ENCODE measurements around the gene IL22RA1. TPM values are rescaled to one million over a fixed set of nuclear protein-coding genes. Genes with fewer than 3 reads are reported as not detected.
A peak's percentile ranks its signal among the peaks of the same experiment; 100 is the strongest.

The IL22RA1 gene
- total and polyA plus RNA-seq, 2 of the 8 experiments (the other 6 are each of a cell fraction or from before 2014, with no cell fraction given), result 0.17 to 0.32 TPM

DNA sequence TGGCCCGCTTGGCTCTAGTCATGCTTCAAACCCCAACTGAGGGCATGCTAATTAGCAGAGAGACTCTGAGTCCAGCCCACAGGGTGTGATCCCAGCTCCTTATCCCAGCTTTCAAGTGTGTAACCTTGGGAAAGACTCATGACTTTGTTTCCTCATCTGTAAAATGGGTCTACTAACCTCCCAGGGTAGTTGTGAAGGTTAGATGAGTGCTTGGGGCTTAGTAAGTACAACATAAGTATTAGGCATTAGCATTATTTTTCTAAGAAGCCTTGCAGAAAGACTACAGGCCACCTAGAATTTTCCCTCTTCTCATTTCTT is 33.8 kb downstream of the IL22RA1 start:
- H2AFZ ChIP-seq (ENCODE audit: low read length), result no peak overlapping the region
- H4K91ac ChIP-seq (replicated peaks; ENCODE audit: insufficient read length, low read length), result no peak overlapping the region
- H3K4ac ChIP-seq (replicated peaks; ENCODE audit: insufficient read length, low read depth, low read length), result no peak overlapping the region
- no peak overlapping the region for H3K4me2 ChIP-seq (ENCODE audit: insufficient read depth in 1 of 2, low read depth in 2 of 2, low read length in 2 of 2)
- H3K27ac ChIP-seq (ENCODE audit: low read depth, low read length), result no peak overlapping the region
- no peaks in the 10 kb centered on the region for H3K79me2 ChIP-seq (ENCODE audit: control insufficient read depth in 1 of 2, insufficient read depth in 2 of 2, low read length in 2 of 2)
- no peak overlapping the region for H4K5ac ChIP-seq (ENCODE audit: insufficient read length, low read depth, low read length)
- FAIRE-seq, result no peak
- POLR2A ChIA-PET (ENCODE audit: partially characterized antibody), result no interaction called here
- no peaks in the 10 kb centered on the region for H3K27me3 ChIP-seq (replicated peaks in 1 of 4; ENCODE audit: control insufficient read depth in 3 of 4, extremely low read depth in 1 of 4, insufficient read depth in 3 of 4, low read length in 3 of 4)
- no peak overlapping the region for H3K14ac ChIP-seq (ENCODE audit: insufficient read length)
- 100% methylated on average over 1 of the region's 1 CpG; no CpG with 5 or more reads in 1 of the 2 experiments for WGBS, 2 experiments (ENCODE audit: extremely low coverage in 1 of 2, insufficient coverage in 1 of 2, insufficient read length in 1 of 2, insufficient replicate concordance in 2 of 2, low coverage in 1 of 2, low lambda C conversion rate in 2 of 2, missing lambda C conversion rate in 1 of 2)
- CTCF ChIA-PET (ENCODE audit: partially characterized antibody), result interaction anchor here (1.0 to 6.8 kb wide), 2 partner anchors 15 to 306 kb away, joined by 3 to 35 read pairs; partner anchors contain the start of gene NIPAL3
- no peaks in the 10 kb centered on the region for H3K36me3 ChIP-seq (ENCODE audit: control insufficient read depth in 2 of 4, insufficient read depth in 4 of 4, low read length in 3 of 4)
- no peaks in the 10 kb centered on the region for H3K79me1 ChIP-seq (ENCODE audit: low read depth, low read length)
- no peak overlapping the region for H2AK5ac ChIP-seq (ENCODE audit: low read depth, low read length)
- H3K9ac ChIP-seq (replicated peaks in 1 of 4; ENCODE audit: extremely low read depth in 1 of 4, low read depth in 3 of 4, low read length in 3 of 4), result no peak overlapping the region
- no peaks in the 10 kb centered on the region for H3K9me3 ChIP-seq (ENCODE audit: insufficient read depth in 2 of 2, low read depth in 1 of 2, low read length in 1 of 2)
- H3K4me3 ChIP-seq (ENCODE audit: extremely low read depth in 1 of 4, insufficient read depth in 2 of 4, low read depth in 3 of 4, low read length in 4 of 4), result no peak overlapping the region
- no peak overlapping the region for H4K8ac ChIP-seq (ENCODE audit: extremely low read depth, insufficient read depth, low read length)
- TF ChIP-seq SIRT6 (IDR thresholded peaks at IDR 0.05; ENCODE audit: low read length), result no peak
- peak; percentile 62; the same call in 1 of the 2 replicates for TF ChIP-seq KDM1A (IDR thresholded peaks at IDR 0.05; ENCODE audit: borderline replicate concordance, low read length)
- H2BK20ac ChIP-seq (ENCODE audit: low read length), result no peak overlapping the region
- H2BK120ac ChIP-seq (replicated peaks; ENCODE audit: low read depth, low read length), result no peak overlapping the region
- no peak overlapping the region for H3K56ac ChIP-seq (replicated peaks; ENCODE audit: insufficient read length, low read depth, low read length)
- H2BK15ac ChIP-seq (ENCODE audit: low read length), result 0 out of 2 replicates have a peak overlapping the region, but pooled peaks have one; percentile 1
- H4K20me1 ChIP-seq (replicated peaks in 1 of 2; ENCODE audit: control insufficient read depth in 1 of 2, insufficient read depth in 2 of 2, low read length in 2 of 2), result no peaks in the 10 kb centered on the region
- peaks cover 0 to 8% (median 4%) of the 10 kb centered on the region in 4 experiments; a peak in 4 of 7 replicates for H3K4me1 ChIP-seq (replicated peaks in 1 of 4; ENCODE audit: control insufficient read depth in 3 of 4, insufficient read depth in 4 of 4, low read length in 3 of 4)
- H2BK5ac ChIP-seq (ENCODE audit: low read depth, low read length), result no peak overlapping the region
- no peak for DNase-seq (ENCODE audit: low read depth in 1 of 2, low spot score in 2 of 2)
- H3K23me2 ChIP-seq (ENCODE audit: low read depth, low read length), result no peaks in the 10 kb centered on the region; the same call in 1 of the 2 replicates
- H2BK12ac ChIP-seq (ENCODE audit: low read depth, low read length), result no peak overlapping the region
- H3K18ac ChIP-seq (ENCODE audit: extremely low read depth, low read length), result no peak overlapping the region
- no peak overlapping the region for H3K23ac ChIP-seq (ENCODE audit: insufficient read length)
